Measurements from ENCODE around the gene SOCS3.

Gene SOCS3

DNA sequence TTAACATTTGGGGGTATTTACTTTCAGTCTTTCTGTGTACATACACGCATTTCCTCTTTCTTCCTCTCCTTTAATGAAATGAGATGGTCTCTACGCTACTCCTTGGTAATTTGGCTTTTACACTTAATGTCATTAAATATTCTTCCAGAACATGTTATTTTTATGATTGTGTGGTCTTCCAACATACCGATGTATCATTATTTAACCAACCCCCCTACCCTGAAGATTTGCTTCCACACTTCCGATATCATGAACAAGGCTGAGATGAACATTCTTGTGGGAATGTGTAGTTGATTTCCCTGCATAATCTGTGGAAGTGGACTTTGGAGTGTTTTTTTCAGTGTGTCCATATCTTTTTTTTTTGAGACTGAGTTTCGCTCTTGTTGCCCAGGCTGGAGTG is 16.3 kb upstream of the SOCS3 start:
- DNase-seq (ENCODE audit: low read depth): no peak
- TF ChIP-seq, protein P1, sequence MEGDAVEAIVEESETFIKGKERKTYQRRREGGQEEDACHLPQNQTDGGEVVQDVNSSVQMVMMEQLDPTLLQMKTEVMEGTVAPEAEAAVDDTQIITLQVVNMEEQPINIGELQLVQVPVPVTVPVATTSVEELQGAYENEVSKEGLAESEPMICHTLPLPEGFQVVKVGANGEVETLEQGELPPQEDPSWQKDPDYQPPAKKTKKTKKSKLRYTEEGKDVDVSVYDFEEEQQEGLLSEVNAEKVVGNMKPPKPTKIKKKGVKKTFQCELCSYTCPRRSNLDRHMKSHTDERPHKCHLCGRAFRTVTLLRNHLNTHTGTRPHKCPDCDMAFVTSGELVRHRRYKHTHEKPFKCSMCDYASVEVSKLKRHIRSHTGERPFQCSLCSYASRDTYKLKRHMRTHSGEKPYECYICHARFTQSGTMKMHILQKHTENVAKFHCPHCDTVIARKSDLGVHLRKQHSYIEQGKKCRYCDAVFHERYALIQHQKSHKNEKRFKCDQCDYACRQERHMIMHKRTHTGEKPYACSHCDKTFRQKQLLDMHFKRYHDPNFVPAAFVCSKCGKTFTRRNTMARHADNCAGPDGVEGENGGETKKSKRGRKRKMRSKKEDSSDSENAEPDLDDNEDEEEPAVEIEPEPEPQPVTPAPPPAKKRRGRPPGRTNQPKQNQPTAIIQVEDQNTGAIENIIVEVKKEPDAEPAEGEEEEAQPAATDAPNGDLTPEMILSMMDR (IDR thresholded peaks at IDR 0.05; ENCODE audit: insufficient read depth, low read depth, low read length, missing control alignments): no peak
- H3K4me3 ChIP-seq (ENCODE audit: low read depth, low read length): no peak overlapping the region

GRCh38 chr17:78375401-78376151 is 15.7 kb upstream of the SOCS3 start:
- TF ChIP-seq, protein P1 (IDR thresholded peaks at IDR 0.05; ENCODE audit: insufficient read depth, low read depth, low read length, missing control alignments): no peak
- no peak for DNase-seq (ENCODE audit: low read depth)
- H3K4me3 ChIP-seq (ENCODE audit: low read depth, low read length): no peak overlapping the region

- TF ChIP-seq, protein P1 (IDR thresholded peaks at IDR 0.05; ENCODE audit: insufficient read depth, low read depth, low read length, missing control alignments): no peak
- no peak for DNase-seq (ENCODE audit: low read depth)
Measured at GRCh38 chr17:78374631-78375274, 14.9 kb upstream of the SOCS3 start.

GRCh38 chr17:78374189-78374588 is 14.3 kb upstream of the SOCS3 start:
- TF ChIP-seq, protein P1 (IDR thresholded peaks at IDR 0.05; ENCODE audit: insufficient read depth, low read depth, low read length, missing control alignments): no peak
- H3K4me3 ChIP-seq (ENCODE audit: low read depth, low read length): no peak overlapping the region
- no peak for DNase-seq (ENCODE audit: low read depth)

More at GRCh38 chr17:78374631-78375274, 14.9 kb upstream of the SOCS3 start:
- no peak overlapping the region for H3K4me3 ChIP-seq (ENCODE audit: low read depth, low read length)

GRCh38 chr17:78372841-78373240 is 13.0 kb upstream of the SOCS3 start:
- H3K4me3 ChIP-seq (ENCODE audit: low read depth, low read length): no peak overlapping the region
- TF ChIP-seq, protein P1 (IDR thresholded peaks at IDR 0.05; ENCODE audit: insufficient read depth, low read depth, low read length, missing control alignments): no peak
- no peak for DNase-seq (ENCODE audit: low read depth)

GRCh38 chr17:78371056-78371455 is 11.2 kb upstream of the SOCS3 start:
- no peak overlapping the region for H3K4me3 ChIP-seq (ENCODE audit: low read depth, low read length)
- TF ChIP-seq, protein P1 (IDR thresholded peaks at IDR 0.05; ENCODE audit: insufficient read depth, low read depth, low read length, missing control alignments): no peak
- no peak for DNase-seq (ENCODE audit: low read depth)

All from GM12865 (cell line).